HG03139 (cell line): ENCODE results near the gene FGF5.
"Not testable (repeated sequence)": the region's sequence is repeated elsewhere in the genome, so short reads cannot be mapped to it uniquely, and the experiment has no call there.

ENCODE experiments used
- ATAC-seq: cut with Tn5 transposase; IDR thresholded peaks from one replicate; pipeline ENCODE4 v1.9.1; 2021; ENCODE audit not compliant: unreplicated experiment

FGF5 gene

DNA sequence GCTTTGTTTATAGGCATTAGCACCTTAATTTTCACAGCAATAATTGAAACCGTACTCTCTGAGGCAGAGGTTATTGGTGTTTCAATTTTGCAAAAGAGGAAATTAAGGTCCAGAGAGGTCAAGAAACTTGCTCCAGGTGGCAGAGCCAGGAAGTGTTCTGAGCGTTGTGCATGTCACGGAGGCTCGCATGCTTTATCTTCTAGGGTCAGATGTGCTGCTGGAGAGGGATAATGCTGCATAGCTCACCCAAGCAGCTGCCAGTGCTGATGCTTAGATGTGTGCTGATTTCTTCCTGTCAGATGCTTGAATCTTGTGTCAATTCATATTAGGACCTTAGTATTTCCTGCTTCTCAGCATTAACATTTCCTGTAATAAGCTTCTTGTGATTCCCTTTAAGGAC, 13.0 kb upstream of the FGF5 start:
- ATAC-seq, result no peak

DNA sequence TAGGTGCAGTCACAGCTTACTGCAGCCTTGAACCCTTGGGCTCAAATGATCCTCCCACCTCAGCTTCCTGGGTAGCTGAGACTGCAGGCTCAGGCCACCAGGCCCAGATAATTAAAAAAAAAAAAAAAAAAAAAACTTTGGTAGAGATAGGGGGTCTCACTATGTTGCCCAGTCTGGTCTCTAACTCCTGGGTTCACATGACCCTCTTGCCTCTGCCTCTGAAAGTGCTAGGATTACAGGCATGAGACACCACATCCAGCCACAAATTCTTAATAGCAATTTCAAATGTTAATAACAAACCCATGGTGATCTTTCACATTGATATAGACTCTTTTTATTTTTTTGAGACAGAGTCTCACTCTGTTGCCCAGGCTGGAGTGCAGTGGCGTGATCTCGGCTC, 12.3 kb upstream of the FGF5 start:
- ATAC-seq, result no peak

DNA sequence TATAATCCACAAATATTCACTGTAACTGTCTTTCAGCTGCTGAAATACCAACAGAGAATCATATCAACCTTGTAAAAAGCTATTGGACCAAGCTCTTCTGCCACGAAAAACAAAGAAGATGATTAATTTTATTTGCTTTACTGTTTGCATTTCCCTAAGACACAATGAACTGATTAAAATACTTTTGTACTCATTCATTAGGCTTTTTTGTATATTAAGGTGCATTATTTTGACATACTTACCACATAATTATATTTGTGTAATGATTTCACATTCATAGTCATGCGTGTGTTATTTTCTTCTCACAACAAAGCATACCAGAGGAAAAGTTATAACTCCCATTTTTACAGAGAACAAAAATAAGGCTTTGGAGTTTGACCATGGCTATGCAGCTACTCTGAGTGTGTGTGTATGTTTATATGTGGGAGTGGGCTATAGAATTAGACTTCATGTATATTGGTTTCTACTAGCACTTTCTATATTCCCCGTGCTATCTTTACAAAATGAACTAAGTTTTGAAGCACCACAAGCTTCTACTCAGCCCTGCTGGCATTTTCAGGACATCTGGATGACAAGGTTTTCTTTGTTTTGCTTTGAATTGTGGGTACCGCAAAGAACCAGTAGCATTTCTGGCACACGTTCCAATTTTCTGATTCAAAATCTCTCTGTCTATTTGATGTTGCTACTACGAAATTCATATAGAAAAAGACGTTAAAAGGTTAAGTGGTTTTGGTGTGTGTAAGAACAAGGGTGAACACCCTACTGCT, 11.0 kb upstream of the FGF5 start:
- no peak for ATAC-seq

DNA sequence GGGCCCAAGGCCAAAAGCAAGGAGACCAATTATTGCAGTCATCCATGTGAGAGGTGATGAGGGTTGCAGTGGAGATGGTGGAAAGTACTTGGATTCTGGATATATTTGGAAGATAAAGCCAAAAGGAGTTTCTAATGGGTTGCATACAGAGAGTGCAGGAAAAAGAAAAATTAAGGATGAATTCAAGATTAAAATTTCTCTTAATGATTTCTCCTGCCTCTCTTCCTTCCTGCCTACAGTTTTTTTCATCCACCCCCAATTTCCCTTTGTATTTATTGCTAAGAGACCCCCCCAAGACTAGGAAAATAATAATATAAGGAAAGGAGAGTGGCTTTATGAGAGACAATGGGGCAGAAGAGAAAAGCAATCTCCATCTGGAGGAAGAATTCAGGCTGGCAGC, 8.6 kb upstream of the FGF5 start:
- no peak for ATAC-seq

DNA sequence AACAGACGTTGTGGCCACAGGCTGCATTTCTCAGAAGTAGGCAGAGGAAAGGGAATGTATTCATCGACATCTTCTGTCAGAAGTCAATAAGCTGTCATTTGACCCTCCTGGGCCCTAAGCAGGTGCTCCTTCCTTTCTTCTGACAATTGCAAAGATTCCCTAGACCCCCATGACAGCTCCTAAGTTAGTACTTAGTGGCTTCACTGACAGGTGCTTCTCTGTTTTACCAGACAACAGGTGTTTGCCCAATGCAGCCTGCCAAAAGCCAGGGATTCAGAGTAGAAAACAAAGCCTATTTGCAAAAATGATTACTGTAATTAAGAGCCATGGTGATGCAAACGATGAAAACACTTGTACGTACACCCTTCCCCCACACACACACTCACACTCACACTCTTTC, 7.5 kb upstream of the FGF5 start:
- no peak for ATAC-seq

DNA sequence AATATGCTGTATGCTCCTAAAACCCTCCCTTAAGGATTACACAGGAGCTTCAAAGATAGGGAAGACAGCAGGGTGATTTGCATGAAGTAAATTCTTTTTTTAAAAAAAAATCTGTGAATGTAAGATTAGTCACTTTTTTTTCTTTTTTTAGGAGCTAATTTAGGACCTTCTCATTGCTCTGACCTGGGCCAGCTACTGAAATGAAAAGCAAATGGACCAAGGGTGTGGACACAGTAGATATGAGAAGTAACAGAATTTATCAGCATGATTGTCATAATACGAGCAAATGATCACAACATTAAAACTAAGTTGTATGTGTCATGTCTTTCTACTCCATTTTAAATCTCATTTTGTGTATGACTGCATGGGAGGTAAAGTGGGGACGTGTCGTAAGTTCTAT, 6.6 kb upstream of the FGF5 start:
- no peak for ATAC-seq

DNA sequence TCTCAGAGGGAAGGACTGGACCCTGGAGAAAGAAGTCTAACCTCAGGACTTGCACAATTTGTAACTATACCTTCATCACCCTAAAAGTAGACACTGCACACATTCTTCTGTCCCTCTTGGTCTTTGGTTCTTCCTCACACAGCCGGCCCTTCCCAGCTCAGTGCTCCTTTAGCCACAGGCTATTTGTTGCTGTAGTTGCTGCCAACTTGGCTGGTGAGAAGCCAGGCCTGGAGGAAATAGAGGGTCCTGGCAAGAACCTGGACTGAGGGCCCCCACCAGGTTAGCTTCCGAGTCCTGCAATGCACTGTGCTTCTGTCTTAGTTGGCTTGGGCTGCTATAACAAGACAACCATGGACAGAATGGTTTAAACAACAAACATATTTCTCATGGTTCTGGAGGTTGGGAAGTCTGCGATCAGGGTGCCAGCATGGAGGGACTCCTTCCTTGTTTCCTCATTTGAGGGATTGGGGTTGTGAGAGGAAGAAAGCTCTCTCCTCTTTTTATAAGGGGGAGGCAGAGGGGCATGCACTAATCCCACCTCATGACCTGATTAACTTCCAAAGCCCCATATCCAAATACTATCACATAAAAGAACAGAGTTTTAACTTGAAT, 4.4 kb upstream of the FGF5 start:
- no peak for ATAC-seq

DNA sequence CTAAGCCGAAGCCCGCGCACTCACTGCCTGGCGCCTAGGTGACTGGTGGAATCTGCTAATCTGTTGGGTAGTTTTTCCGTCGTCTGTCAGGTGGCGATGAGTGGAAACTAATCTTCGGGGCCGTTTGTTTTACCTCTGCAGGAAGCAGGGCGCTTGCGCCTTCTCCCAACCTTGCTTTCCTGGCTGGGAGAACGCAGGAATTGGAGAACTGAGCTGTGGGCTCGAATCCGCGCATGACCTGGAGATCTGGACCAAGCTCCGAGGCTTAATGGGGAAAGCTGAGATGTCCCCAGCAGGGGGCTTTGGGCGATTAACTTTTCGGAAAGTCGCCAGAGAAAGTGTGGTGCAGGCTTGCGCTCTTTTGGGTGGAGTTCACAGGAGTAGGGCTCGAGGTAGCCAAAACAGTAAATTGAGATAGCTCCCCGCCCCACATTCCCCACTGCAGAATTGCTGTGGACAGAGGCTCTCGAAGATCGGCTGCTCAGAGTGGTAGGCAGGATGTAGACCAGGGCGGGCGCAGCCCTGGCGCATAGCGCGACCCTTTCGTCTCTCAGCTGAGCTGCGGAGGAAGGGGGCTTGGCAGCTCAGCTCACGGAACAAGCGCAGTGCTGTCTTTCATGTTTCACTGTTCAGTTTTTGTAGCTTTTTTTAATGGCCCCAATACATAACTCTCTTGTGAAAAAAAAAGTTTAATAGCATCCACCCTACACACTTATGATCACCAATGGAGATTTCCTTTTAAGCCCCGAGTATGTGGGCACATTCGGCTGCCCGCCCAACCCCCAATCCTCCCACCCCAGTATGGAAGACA, 2.7 kb upstream of the FGF5 start:
- ATAC-seq, result no peak

DNA sequence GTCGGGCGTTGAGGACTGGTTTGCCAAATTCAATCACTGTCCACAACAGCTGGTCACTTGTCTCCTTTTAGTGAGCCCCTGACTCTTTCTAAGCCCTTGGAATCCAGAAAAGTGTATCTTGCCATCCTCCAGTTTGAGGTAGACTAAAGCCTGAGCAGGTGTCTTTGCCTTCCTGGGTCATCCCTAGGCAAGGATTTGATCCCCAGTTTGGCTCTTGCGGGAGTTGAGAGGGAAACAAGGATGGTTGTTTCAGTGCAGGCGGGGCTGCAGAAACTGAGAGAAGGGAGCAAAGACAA, 2.2 kb upstream of the FGF5 start:
- no peak for ATAC-seq

DNA sequence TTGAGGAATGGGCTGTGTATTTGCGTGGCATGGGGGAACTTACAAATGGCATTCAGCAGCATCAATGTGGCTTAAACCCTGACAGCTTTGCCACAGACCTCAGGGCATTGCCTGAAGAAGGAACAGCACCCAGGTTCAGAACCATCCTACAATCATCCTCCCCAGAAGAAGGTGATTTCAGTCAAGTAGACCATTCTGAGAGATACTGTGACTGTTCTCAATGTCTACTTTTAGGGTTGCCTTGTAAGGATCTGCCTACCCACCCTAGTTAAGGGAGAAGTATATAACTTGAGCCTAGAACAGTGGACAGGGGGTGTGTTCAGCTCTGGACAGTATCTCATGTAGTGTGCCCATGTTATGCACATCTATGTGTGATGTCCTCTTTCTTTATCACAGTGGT, 1.6 kb upstream of the FGF5 start:
- ATAC-seq, result no peak

DNA sequence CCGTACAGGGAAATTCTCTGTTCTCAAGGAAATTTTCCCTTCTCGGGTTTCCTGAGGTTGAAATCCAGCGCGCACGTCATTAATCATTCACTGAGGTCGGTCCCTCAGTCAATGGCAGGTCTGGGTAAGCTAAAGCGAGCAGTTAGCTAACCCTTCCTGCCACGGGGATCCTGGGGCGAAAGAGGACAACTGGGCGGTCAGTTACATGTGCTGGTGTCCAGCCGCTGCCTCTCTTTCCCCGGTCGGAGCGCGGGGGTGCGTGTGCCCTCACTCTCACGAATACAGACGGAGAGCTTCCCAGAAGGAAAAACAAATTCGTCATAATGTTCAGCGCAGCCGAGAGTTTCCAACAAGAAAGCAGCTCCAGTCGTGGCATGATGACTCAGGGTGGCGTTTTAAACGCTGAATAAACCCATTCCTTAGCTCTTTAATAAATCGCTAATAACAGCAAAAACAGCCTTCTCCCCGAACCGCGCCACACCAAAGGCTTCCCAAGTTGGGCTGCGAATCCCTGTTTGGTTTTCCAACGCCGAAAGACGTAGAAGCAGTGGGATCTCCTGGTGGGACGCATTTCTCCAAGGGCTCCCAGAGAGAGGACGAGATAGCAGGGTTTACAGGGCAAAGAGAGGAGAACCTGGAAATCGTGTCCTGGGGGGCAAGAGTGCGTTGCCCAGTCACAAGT, 752 bp upstream of the FGF5 start:
- ATAC-seq, result no peak

DNA sequence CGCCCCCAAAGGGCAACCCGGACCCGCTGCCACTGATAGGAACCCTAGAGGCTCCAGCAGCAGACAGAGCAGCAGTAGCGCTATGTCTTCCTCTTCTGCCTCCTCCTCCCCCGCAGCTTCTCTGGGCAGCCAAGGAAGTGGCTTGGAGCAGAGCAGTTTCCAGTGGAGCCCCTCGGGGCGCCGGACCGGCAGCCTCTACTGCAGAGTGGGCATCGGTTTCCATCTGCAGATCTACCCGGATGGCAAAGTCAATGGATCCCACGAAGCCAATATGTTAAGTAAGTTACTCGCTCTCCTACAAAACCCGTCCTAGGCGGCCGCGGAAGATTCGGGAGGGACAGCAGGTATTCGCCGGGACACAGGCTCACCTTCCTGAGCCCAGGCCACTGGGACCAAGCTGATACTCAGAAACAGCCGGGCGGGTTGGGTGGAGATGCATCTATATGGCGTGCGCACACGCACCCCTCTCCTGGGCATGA, 477 bp downstream of the FGF5 start:
- no peak for ATAC-seq

DNA sequence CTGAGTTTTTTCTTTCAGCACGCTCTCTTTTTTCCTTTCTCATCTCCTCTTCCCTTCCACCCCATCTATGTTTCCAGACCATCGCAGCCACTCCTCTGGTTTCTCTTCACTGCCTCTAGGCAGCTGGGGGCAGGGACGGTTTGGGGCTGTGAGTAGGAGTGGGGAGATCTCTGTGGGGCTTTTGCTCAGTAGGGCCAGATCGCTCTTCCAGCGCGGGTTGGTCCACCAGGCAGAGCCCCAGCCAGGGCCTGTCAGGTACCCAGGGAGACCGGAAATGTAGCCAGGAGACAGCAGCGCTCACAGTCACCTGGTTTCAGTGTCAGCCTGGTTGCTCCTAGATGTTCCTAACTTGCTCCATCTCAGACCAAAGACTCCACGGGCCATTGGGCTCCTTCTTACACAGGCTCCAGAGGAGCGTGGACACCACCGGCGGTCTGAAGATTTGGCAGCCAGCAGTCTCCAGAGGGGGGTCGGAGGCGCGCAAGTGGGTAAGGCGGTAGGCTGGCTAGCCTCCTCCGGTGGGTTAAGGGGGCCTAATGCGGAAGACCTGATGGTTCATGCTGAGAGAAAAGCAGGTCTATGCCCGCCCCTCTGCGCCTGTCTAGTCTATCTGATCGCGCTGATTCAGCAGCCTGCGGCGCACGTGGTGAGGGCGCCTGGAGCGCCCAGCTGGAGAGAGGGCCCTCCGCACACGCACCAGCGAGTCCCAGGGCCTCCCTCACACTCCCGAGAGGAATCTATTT, 1.8 kb downstream of the FGF5 start:
- ATAC-seq, result no peak

DNA sequence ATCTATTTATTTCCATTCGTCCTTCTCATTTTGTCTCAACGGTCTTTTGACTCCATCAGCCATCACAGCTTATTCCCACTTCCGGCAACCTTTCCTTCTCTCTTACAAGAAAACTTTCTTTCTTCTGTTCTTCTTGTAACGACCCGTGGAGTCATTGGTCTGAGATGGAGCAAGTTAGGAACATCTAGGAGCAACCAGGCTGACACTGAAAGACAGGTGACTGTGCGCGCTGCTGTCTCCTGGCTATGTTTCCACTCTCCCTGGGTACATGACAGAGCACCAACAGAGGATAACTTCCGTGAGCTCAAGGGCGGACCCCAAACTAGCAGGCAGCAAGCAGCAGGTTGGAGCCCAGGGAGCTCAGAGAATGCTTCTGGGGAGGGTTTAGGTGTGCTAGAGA, 2.5 kb downstream of the FGF5 start:
- ATAC-seq, result no peak

DNA sequence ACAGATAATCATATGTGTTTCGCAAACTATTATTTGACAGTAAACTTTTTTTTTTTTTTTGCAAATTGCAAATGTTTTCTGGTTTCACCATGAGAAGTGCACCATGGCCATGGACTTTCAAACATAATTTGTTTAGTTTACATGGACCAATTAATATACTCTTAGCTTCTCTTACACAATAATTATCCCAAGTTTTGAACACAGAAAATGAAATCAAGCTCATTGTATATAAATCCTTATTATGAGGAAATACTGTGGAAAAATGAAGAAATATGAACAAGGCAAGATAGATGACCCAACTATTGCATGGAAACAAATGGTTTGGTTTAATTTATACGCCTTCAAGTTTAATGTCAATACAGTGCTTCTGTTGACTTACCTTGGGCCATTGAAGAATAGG, 3.9 kb downstream of the FGF5 start:
- ATAC-seq, result no peak

DNA sequence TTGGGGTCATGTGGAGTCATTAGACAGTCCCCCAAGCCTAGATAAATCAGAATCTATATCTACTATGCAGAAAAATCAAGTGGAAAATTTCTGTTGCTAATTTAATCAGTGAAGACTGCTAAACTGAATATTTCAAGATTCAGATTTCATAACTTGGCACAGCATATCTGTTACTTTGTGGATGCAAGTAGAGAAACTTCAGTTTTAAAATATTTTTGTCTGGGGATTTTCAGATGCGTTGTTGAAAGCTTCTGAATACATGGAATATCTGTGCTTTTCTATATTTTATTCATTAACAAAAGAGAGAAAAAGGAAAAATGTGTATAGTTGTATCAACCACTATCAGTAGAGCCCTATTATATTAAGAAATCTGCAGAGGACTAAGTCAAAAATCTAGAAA, 4.4 kb downstream of the FGF5 start:
- ATAC-seq, result no peak

DNA sequence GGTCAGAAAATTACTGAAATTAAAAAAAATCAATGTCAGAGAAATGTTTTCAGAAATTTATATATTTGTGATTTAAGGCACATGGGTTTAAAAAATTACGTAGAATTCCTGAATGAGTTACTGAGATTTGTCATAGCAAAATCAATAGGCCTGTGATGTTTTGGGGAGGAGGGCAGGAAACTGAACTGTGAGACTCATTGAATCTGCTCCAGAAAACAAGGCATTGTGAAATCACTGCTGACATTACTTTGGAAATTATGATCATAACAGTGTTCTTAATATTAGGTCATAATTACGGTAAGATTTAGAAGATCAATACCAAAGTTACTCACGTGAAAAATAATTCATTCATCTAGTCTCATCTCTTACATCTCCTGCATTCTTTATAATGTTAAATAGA, 5.3 kb downstream of the FGF5 start:
- no peak for ATAC-seq

DNA sequence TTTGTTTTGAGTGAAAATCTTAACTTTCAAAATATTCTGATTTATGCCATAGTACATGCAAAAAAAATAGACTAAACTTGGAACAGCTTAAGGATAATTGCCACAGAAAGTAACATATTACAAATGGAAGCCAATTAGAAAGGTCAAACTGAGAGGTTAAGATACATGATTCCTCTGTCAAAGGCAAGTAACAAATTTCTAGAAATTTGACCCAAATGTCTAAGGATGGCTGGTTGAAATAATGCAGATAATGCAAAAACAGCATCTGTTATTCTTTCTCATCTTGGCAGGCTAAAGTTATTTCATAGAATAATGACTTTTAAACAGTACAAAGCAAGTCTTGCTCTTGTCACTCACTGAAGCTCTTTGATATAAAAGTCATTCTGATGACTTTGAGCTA, 10.5 kb downstream of the FGF5 start:
- ATAC-seq, result no peak

DNA sequence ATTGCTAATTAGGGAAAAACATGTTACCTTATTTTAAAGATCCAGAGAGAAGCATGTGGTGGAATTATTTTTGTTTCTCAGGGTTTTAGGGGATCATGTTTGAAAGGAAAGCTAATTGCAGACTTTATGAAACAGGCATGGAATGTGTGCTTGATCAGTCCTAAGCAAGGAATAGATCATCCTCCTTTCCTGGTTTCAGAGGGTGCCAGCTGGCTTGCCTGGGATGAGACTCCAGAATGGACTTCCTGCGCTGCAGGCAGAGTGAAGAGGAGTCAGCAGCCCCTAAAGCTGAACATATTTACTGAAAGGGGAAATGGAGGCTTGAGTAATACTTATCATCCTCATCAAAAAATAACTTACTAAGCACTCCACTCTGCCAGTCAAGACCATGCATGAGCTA, 13.3 kb downstream of the FGF5 start:
- ATAC-seq, result no peak

DNA sequence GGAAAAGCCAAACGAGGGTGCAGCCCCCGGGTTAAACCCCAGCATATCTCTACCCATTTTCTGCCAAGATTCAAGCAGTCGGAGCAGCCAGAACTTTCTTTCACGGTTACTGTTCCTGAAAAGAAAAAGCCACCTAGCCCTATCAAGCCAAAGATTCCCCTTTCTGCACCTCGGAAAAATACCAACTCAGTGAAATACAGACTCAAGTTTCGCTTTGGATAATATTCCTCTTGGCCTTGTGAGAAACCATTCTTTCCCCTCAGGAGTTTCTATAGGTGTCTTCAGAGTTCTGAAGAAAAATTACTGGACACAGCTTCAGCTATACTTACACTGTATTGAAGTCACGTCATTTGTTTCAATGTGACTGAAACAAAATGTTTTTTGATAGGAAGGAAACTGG, 20.0 kb downstream of the FGF5 start:
- no peak for ATAC-seq

DNA sequence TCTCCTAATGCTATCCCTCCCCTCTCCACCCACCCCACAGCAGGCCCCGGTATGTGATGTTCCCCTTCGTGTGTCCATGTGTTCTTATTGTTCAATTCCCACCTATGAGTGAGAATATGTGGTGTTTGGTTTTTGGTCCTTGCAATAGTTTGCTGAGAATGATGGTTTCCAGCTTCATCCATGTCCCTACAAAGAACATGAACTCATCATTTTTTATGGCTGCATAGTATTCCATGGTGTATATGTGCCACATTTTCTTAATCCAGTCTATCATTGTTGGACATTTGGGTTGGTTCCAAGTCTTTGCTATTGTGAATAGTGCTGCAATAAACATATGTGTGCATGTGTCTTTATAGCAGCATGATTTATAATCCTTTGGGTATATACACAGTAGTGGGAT, 24.2 kb downstream of the FGF5 start:
- ATAC-seq, result not testable (repeated sequence)
